Trophoblast cell (in vitro differentiated cells and primary cell): ENCODE data around the gene ATP5MC2.

ENCODE experiments used
- DNase-seq, 2 donors: peaks; one replicate each; pipeline ENCODE4 v3.0.0-alpha.2; 2016
- H2AFZ ChIP-seq: 2 replicates; pipeline ENCODE4 v1.6.1; 2013; ENCODE audit warnings: low read length, moderate library complexity, mild to moderate bottlenecking; ENCODE audit not compliant: insufficient read depth, poor library complexity
- H2AK5ac ChIP-seq: 2 replicates; pipeline ENCODE4 v1.6.1; 2013; ENCODE audit warnings: mild to moderate bottlenecking, low read length
- H2BK120ac ChIP-seq: 2 replicates; pipeline ENCODE4 v1.6.1; 2013; ENCODE audit warnings: low read length, mild to moderate bottlenecking, moderate library complexity; ENCODE audit not compliant: insufficient read depth, poor library complexity
- H2BK12ac ChIP-seq: 2 replicates; pipeline ENCODE4 v1.6.1; 2013; ENCODE audit warnings: mild to moderate bottlenecking, low read length, moderate library complexity
- H2BK5ac ChIP-seq: 2 replicates; pipeline ENCODE4 v1.6.1; 2013; ENCODE audit warnings: low read length, low read depth, moderate library complexity, mild to moderate bottlenecking; ENCODE audit not compliant: poor library complexity
- H3K14ac ChIP-seq: 2 replicates; pipeline ENCODE4 v1.6.1; 2013; ENCODE audit warnings: mild to moderate bottlenecking, low read length
- H3K18ac ChIP-seq: 2 replicates; pipeline ENCODE4 v1.6.1; 2013; ENCODE audit warnings: mild to moderate bottlenecking, low read length
- H3K23ac ChIP-seq: 2 replicates; pipeline ENCODE4 v1.6.1; 2013; ENCODE audit warnings: low read length
- H3K27ac ChIP-seq: 2 replicates; pipeline ENCODE4 v1.5.1; 2013; ENCODE audit warnings: low read depth, mild to moderate bottlenecking, inconsistent platforms, low read length, moderate library complexity
- H3K27me3 ChIP-seq: 2 replicates; pipeline ENCODE4 v1.6.1; 2013; ENCODE audit warnings: inconsistent platforms, mild to moderate bottlenecking, low read length, moderate library complexity; ENCODE audit not compliant: insufficient read depth
- H3K36me3 ChIP-seq, 2 experiments: 1 replicate in 1 of 2; 2 replicates in 1 of 2; pipeline ENCODE4 v1.6.1; 2013; ENCODE audit warnings: low read length in 2 of 2, mild to moderate bottlenecking in 2 of 2, moderate library complexity in 1 of 2; ENCODE audit not compliant: insufficient read depth in 2 of 2, control insufficient read depth in 1 of 2
- H3K4ac ChIP-seq: 2 replicates; pipeline ENCODE4 v1.6.1; 2013; ENCODE audit warnings: low read depth, mild to moderate bottlenecking, low read length, moderate library complexity
- H3K4me1 ChIP-seq, 2 experiments: 1 replicate in 1 of 2; 2 replicates in 1 of 2; pipeline ENCODE4 v1.6.1; 2013; ENCODE audit warnings: low read length in 2 of 2, mild to moderate bottlenecking in 2 of 2, moderate library complexity in 1 of 2; ENCODE audit not compliant: insufficient read depth in 2 of 2, control insufficient read depth in 1 of 2
- H3K4me2 ChIP-seq: 2 replicates; pipeline ENCODE4 v1.6.1; 2013; ENCODE audit warnings: inconsistent platforms, mild to moderate bottlenecking, low read length, moderate library complexity
- H3K4me3 ChIP-seq: 2 replicates; pipeline ENCODE4 v1.5.1; 2013; ENCODE audit warnings: mild to moderate bottlenecking, low read depth, low read length, inconsistent platforms
- H3K79me1 ChIP-seq: one replicate; pipeline ENCODE4 v1.6.1; 2013; ENCODE audit warnings: low read length
- H3K79me2 ChIP-seq: 2 replicates; pipeline ENCODE4 v1.6.1; 2013; ENCODE audit warnings: low read length, mild to moderate bottlenecking; ENCODE audit not compliant: control insufficient read depth, insufficient read depth, poor library complexity
- H3K9ac ChIP-seq: 2 replicates; pipeline ENCODE4 v1.6.1; 2013; ENCODE audit warnings: mild to moderate bottlenecking, low read length
- H3K9me3 ChIP-seq: 2 replicates; pipeline ENCODE4 v1.6.1; 2013; ENCODE audit warnings: low read depth, mild to moderate bottlenecking, control low read depth, inconsistent platforms, low read length; ENCODE audit not compliant: insufficient read depth
- H4K12ac ChIP-seq: 2 replicates; pipeline ENCODE4 v1.6.1; 2013; ENCODE audit warnings: low read depth, mild to moderate bottlenecking, low read length, moderate library complexity
- H4K8ac ChIP-seq: 2 replicates; pipeline ENCODE4 v1.6.1; 2013; ENCODE audit warnings: low read depth, mild to moderate bottlenecking, low read length, moderate library complexity
- H4K91ac ChIP-seq: one replicate; pipeline ENCODE4 v1.6.1; 2013; ENCODE audit warnings: low read depth, mild to moderate bottlenecking, low read length, moderate library complexity
- WGBS: extraction: QIAGEN DNeasy Blood & Tissue Kit; methylation state at CpG from one replicate; pipeline ENCODE4 v1.1.7; 2013; ENCODE audit warnings: missing lambda C conversion rate; ENCODE audit not compliant: insufficient read length, insufficient coverage; ENCODE audit errors: extremely low coverage; 5-methylcytosine and 5-hydroxymethylcytosine counted together

Gene ATP5MC2

GRCh38 chr12:53660041-53660440 is 15.8 kb downstream of the ATP5MC2 start:
- H3K79me1 ChIP-seq: no peaks in the 10 kb centered on the region
- H2BK120ac ChIP-seq: no peak overlapping the region
- no peak overlapping the region for H3K18ac ChIP-seq
- no peak overlapping the region for H3K4ac ChIP-seq
- H4K91ac ChIP-seq: no peak overlapping the region
- no peak overlapping the region for H2AK5ac ChIP-seq
- no peak overlapping the region for H3K14ac ChIP-seq
- H3K79me2 ChIP-seq: no peaks in the 10 kb centered on the region
- no peak overlapping the region for H3K23ac ChIP-seq
- H4K8ac ChIP-seq: no peak overlapping the region
- H2BK5ac ChIP-seq: no peak overlapping the region
- H3K9ac ChIP-seq: no peak overlapping the region
- H2BK12ac ChIP-seq: no peak overlapping the region
- H3K27ac ChIP-seq: no peak overlapping the region
- peaks cover 7 to 11% of the 10 kb centered on the region in 2 experiments for H3K36me3 ChIP-seq
- no peaks in the 10 kb centered on the region for H3K9me3 ChIP-seq
- no CpG with 5 or more reads among the region's 5 CpGs for WGBS
- H3K4me3 ChIP-seq: no peak overlapping the region
- DNase-seq: no peak
- H2AFZ ChIP-seq: no peak overlapping the region
- no peak overlapping the region for H4K12ac ChIP-seq
- H3K4me2 ChIP-seq: no peak overlapping the region
- H3K27me3 ChIP-seq: no peaks in the 10 kb centered on the region
- H3K4me1 ChIP-seq: peaks cover 0 to 2% of the 10 kb centered on the region in 2 experiments

- Histone ChIP-seq H3K14ac (no peak overlapping the region), H3K79me1 (no peaks in the 10 kb centered on the region), H2BK5ac (no peak overlapping the region), H3K18ac (no peak overlapping the region), H2BK120ac (no peak overlapping the region), H3K9ac (no peak overlapping the region), H3K27me3 (no peaks in the 10 kb centered on the region), H4K8ac (no peak overlapping the region), H2AFZ (no peak overlapping the region), H3K23ac (no peak overlapping the region), H3K9me3 (no peaks in the 10 kb centered on the region), H4K91ac (no peak overlapping the region), H3K4ac (no peak overlapping the region), H3K4me3 (no peak overlapping the region), H4K12ac (no peak overlapping the region), H3K36me3 (peaks cover 4 to 7% of the 10 kb centered on the region in 2 experiments), H3K79me2 (no peaks in the 10 kb centered on the region), H3K4me2 (no peak overlapping the region), H2AK5ac (no peak overlapping the region), H2BK12ac (no peak overlapping the region), H3K27ac (no peak overlapping the region), H3K4me1 (peaks cover 0 to 2% of the 10 kb centered on the region in 2 experiments)
- no CpG with 5 or more reads among the region's 2 CpGs for WGBS
- DNase-seq: no peak
Observed at GRCh38 chr12:53659571-53659981, 16.3 kb downstream of the ATP5MC2 start.

DNA sequence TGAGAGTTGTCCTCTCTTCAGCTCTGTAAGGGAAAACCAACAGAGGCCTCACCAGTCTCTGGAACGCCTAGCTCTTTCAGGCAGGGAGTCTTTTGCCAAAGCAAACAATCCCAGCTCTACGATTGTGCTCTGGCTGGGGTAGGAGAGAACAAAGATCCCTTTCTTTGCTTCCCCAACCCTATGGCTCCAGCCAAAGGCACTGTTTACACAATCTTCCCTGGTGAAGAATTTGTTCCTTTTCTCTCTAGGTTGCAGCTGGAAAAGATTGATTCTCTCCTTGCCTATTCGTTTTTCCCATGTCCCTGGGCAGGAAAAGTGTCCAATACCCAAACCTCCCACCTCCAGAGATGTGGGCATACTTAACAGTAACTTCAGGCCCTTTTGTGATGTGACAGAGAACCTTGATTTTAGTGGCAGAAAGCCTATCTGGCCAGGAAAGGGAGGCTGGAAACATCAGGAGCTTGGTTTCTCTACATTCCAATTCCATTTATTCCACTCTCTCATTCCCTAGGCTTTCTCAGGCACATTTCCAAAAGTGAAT is 16.8 kb downstream of the ATP5MC2 start:
- Histone ChIP-seq H3K36me3 (peaks cover 3 to 6% of the 10 kb centered on the region in 2 experiments), H3K9me3 (no peaks in the 10 kb centered on the region), H3K4me3 (no peak overlapping the region), H3K4me1 (peaks cover 0 to 2% of the 10 kb centered on the region in 2 experiments), H3K18ac (no peak overlapping the region), H3K79me2 (no peaks in the 10 kb centered on the region), H3K27ac (no peak overlapping the region), H3K9ac (no peak overlapping the region), H4K12ac (no peak overlapping the region), H3K79me1 (no peaks in the 10 kb centered on the region), H4K8ac (no peak overlapping the region), H3K14ac (no peak overlapping the region), H3K4me2 (no peak overlapping the region), H2BK12ac (no peak overlapping the region), H2BK5ac (no peak overlapping the region), H3K23ac (no peak overlapping the region), H2AK5ac (no peak overlapping the region), H4K91ac (no peak overlapping the region), H3K27me3 (no peaks in the 10 kb centered on the region), H3K4ac (no peak overlapping the region), H2BK120ac (no peak overlapping the region), H2AFZ (no peak overlapping the region)
- no peak for DNase-seq
- no CpG with 5 or more reads among the region's 3 CpGs for WGBS

DNA sequence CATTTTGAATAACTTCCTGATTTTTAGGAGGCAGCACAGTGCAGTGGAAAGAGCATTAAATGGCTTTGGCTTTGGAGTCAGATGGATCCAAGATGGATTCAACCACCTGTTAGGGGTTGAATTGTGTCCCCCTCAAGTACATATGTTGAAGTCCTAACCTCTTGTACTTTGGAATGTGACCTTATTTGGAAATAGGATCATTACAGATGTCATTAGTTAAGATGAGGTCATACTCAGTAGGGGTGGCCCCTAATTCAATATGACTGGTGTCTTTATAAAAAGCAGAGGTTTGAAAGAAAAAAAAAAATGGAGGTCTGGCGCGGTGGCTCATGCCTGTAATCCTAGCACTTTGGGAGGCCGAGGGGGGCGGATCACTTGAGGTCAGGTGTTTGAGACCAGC is 18.8 kb downstream of the ATP5MC2 start:
- no CpG with 5 or more reads among the region's 4 CpGs for WGBS
- no peak overlapping the region for H3K18ac ChIP-seq
- no peaks in the 10 kb centered on the region for H3K9me3 ChIP-seq
- H3K4me1 ChIP-seq: peaks cover 0 to 2% of the 10 kb centered on the region in 2 experiments
- no peak for DNase-seq
- no peak overlapping the region for H3K27ac ChIP-seq
- H3K79me1 ChIP-seq: no peaks in the 10 kb centered on the region
- no peak overlapping the region for H3K4me3 ChIP-seq
- no peaks in the 10 kb centered on the region for H3K79me2 ChIP-seq
- no peak overlapping the region for H2BK120ac ChIP-seq
- no peak overlapping the region for H2BK12ac ChIP-seq
- H4K91ac ChIP-seq: no peak overlapping the region
- no peak overlapping the region for H3K4me2 ChIP-seq
- no peak overlapping the region for H4K8ac ChIP-seq
- H2BK5ac ChIP-seq: no peak overlapping the region
- no peak overlapping the region for H3K4ac ChIP-seq
- no peaks in the 10 kb centered on the region for H3K27me3 ChIP-seq
- no peak overlapping the region for H3K14ac ChIP-seq
- H3K23ac ChIP-seq: no peak overlapping the region
- H3K36me3 ChIP-seq: no peaks in the 10 kb centered on the region
- no peak overlapping the region for H4K12ac ChIP-seq
- no peak overlapping the region for H3K9ac ChIP-seq
- H2AK5ac ChIP-seq: no peak overlapping the region
- H2AFZ ChIP-seq: no peak overlapping the region
